Activated effector memory CD4-positive, alpha-beta T cell treated with anti-CD3 and anti-CD28 coated beads, Interleukin-2, amount 50 U/mL, for 16 hours (primary cell): Measurements from ENCODE around the gene NCKAP5.

Source experiments
- DNase-seq: peaks from one replicate; pipeline ENCODE4 v3.0.0-alpha.2; 2020

Gene NCKAP5

GRCh38 chr2:132773331-132773730, 794.9 kb downstream of the NCKAP5 start:
- DNase-seq, result no peak

GRCh38 chr2:132772340-132772739, 795.9 kb downstream of the NCKAP5 start:
- no peak for DNase-seq

- no peak for DNase-seq
Measured at GRCh38 chr2:132766573-132766972, 801.7 kb downstream of the NCKAP5 start.

DNA sequence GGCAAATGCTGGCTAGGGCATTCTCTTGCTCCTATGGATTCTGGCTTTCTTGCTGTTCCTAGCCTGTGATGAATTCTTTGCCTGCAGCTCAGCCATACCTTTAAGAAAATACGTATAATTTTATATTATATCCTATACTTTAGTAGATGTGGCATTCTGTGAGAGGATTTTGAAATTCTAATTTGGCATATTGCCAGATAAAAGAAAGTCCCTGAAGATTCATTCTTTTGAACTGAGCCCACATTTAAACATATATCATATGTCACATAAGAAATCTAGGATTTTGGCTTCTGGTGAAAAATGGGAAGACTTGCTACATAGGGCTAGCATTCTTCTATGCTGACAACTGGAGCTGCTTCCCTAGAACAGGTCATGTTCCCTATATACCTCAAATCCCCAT, 806.8 kb downstream of the NCKAP5 start:
- DNase-seq, result no peak

- DNase-seq, result no peak
Measured at GRCh38 chr2:132760971-132761370, 807.3 kb downstream of the NCKAP5 start.

GRCh38 chr2:132760405-132760804, 807.9 kb downstream of the NCKAP5 start:
- DNase-seq, result no peak

- DNase-seq, result no peak
Measured at GRCh38 chr2:132758995-132759394, 809.3 kb downstream of the NCKAP5 start.

DNA sequence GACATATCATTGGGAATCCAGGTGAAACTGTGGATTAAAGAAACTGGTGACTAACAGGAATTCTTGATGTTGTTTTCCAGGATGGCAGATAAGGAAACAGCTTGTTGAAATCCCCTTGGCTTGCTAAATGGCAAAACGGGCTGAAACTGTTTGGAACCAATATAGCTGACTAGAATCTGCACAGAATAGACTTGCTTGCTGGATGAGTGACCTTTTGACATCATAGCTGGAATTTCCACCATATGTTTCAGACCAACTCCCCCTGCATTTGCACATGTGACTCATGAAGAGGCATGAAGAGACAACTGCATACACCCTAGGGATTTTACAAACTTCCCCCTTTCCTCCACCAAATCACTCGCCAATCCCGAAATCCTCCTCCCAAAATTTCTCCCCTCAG, 810.6 kb downstream of the NCKAP5 start:
- no peak for DNase-seq

DNA sequence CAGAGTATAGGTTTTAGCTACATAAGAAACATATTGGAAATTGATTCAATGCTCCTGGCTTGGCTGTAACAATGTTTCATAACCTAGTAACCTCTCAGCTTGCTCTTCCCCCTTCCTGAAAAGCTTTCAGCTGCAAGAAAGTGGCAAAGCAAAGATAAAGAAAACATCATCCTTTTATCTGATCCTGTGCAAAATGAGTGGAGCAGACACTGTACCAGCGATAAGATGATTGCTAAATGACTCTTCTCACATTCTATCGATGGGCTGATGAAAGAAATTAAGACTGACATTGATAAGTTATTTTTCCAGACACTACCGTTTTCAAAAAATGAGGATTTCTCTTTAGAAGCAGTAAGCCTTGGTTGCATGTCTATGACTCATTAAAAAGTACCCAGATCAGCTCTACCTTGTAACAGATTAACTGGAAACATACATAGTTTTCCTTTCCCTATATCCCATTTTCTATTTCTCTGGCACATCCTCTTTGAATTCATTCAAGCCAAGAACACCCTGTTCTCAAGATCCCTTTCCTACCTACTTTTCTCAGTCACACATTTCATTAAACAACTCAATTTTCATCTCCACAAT, 811.2 kb downstream of the NCKAP5 start:
- no peak for DNase-seq

DNA sequence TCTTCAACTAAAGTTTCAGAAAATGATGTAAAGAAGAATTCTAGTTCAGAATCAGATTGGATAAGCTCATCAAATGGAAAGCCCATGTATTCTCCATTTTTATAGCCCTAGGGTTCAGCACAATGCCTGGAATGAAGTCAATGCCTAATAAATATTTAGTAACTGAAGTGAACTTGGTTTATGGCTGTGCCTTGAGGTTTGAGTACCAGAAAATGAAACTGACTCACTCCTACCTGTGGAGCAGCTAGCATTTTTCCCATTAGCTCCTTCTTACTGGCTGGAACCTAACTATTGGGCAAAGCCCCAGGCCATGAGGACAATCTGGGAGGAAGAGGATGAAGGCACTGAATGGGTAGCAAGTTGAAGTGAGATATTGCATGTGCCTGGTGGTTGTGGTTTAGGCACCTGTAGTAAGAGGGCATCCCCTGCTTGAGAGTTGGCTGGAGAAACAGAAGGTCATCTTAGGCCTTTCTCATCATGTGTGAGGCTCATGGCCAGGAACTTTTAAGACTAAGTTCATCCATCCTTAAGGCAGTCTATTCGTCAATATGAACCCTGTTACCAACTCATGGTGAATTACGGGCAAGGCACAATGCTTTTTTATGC, 813.3 kb downstream of the NCKAP5 start:
- no peak for DNase-seq

DNA sequence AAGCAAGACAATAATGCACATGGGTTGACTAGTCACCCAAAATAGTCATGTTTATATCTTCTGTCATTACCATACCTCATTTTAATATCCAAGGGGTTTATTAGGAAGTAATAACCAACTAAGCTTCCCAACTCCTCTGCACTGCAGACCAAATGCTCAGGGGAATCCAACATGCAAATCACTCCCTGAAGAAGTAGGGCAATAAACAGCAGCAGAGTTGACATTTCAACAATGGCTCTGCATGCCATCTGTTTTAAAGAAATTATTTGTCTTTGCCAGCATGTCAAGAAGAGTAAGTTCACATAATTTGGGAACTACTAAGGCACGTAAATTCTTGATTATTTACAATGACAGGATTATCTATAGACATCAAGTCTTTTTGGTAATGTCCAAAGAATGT, 813.9 kb downstream of the NCKAP5 start:
- DNase-seq, result no peak

DNA sequence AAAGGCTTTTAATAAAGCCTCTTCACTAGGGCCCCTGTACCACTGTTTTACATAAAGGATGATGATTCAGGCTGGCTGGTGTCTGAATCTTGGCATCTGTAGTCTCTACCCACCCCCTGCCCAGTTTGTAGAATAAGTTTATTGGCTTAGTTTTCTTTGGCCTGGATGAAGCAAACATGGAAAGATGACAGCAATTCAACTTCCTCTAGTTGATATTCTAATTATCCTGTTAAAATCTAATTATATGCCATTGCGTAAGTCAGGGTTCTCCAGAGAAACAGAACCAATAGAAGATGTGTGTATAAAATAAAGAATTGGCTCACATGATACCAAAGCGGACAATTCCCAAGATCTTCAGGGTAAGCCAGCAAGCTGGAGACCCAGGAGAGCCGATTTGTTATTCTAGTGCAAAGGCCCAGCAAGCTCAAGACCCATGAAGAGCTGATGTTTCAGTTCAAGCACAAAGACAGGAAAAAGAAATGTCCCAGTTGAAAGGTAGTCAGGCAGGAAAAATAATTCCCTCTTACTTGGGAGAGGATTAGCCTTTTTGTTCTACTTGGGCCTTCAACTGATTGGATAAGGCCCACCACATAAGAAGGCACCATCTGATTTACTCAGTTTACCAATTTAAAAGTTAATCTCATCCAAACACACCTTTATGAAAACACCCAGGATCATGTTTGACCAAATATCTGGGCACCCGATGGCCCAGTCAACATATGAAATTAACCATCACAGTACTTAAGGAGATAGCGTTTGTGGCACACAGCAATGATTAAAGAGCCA, 815.6 kb downstream of the NCKAP5 start:
- no peak for DNase-seq

- no peak for DNase-seq
Measured at GRCh38 chr2:132751836-132752235, 816.4 kb downstream of the NCKAP5 start.

GRCh38 chr2:132750606-132751005, 817.7 kb downstream of the NCKAP5 start:
- DNase-seq, result no peak

- DNase-seq, result no peak
Measured at GRCh38 chr2:132747046-132747445, 821.2 kb downstream of the NCKAP5 start.

- no peak for DNase-seq
Measured at GRCh38 chr2:132741754-132742153, 826.5 kb downstream of the NCKAP5 start.

GRCh38 chr2:132740081-132740720, 828.1 kb downstream of the NCKAP5 start:
- no peak for DNase-seq

GRCh38 chr2:132738223-132738622, 830.0 kb downstream of the NCKAP5 start:
- DNase-seq, result no peak

- DNase-seq, result no peak
Measured at GRCh38 chr2:132736059-132736458, 832.2 kb downstream of the NCKAP5 start.

- DNase-seq, result no peak
Measured at GRCh38 chr2:132734961-132735360, 833.3 kb downstream of the NCKAP5 start.

DNA sequence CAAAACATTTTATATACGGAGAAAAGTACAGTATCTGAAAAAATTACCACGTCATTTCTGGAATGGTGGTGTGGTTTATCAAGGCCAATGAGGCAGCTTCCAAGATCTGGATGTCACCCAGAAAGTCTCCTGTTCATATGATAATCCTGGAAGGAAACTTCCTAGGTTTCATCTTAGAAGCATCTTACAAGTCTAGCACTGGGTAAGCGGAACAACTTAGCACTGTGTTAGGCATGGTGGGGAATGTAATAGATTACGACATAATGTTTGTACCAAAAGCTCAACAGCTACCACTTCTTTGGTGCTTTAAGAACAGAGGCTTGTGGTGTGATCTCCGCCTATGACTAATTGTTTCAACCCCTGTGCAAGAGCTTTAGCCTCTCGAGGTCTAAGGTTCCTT, 835.2 kb downstream of the NCKAP5 start:
- no peak for DNase-seq

DNA sequence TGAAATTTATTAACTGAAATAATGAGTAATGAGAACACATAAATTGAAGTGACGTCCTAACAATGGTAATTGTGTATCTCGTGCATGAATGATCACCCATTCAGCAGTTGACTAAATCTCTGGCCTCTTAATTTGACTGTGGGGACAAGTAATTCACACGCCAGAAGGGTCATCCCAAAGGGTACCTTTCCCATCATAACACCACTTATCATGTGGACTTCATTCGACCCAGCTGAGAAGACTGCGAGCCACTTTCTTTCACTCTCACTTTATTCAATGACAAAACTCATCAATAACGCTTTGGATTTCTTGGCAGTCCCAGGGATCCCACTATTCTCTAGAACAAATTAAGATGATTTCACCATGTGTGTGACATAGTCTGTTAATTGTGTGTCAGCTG, 835.6 kb downstream of the NCKAP5 start:
- DNase-seq, result no peak

DNA sequence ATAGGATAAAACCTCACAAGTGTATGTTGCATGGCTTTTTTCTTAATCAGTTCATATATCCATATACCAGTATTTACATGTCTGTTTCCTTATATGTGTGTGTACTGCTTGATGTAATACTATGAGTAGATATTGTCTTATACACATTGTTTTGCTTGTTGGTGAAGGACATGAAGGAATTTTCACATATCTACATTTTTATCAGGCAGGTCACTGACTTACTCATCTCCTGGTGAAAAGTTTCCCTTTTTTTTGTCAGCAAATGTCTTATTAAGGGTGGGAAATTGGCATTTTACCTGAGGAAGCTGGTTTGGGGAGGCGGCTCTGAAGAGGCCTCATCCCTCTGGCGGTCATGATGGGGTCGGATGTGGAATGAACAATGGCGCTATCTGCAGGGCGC, 836.8 kb downstream of the NCKAP5 start:
- DNase-seq, result no peak

- DNase-seq, result no peak
Measured at GRCh38 chr2:132730611-132731010, 837.7 kb downstream of the NCKAP5 start.
